Activated naive CD4-positive, alpha-beta T cell treated with anti-CD3 and anti-CD28 coated beads for 36 hours (primary cell): ENCODE data around the gene NEUROG2. TPM values are rescaled to one million over a fixed set of nuclear protein-coding genes. Genes with fewer than 3 reads are reported as not detected.

ENCODE experiments used
- CTCF ChIA-PET: fragments of 350-600 bp; sonication (Branson Sonifier 250); formaldehyde crosslinking; loops from one replicate; lab custom pipeline; 2021; ENCODE audit warnings: antibody characterized with exemption; lab: Charles Lee
- DNase-seq: peaks from one replicate; pipeline ENCODE4 v3.0.0-alpha.2; 2020
- H3K27ac Mint-ChIP-seq: one replicate; pipeline ENCODE4 v1.8.0; 2021; ENCODE audit warnings: mild to moderate bottlenecking, mixed read lengths
- H3K27me3 Mint-ChIP-seq: one replicate; pipeline ENCODE4 v1.8.0; 2021; ENCODE audit warnings: low read depth, mixed read lengths
- H3K36me3 Mint-ChIP-seq: one replicate; pipeline ENCODE4 v1.8.0; 2021; ENCODE audit warnings: low read depth, mixed read lengths
- H3K4me1 Mint-ChIP-seq: one replicate; pipeline ENCODE4 v1.8.0; 2021; ENCODE audit warnings: low read depth, mixed read lengths
- H3K4me3 Mint-ChIP-seq: one replicate; pipeline ENCODE4 v1.8.0; 2021; ENCODE audit warnings: mild to moderate bottlenecking, moderate library complexity, mixed read lengths
- H3K9me3 Mint-ChIP-seq: one replicate; pipeline ENCODE4 v1.8.0; 2021; ENCODE audit warnings: mixed read lengths
- intact Hi-C: fragments of 100-400 bp; cut with micrococcal nuclease; formaldehyde crosslinking; loops from one replicate; pipeline ENCODE4 v1.15.1; 2023
- total RNA-seq, 2 experiments: library from RNA; stranded (reverse); gene quantifications; one replicate each; pipeline ENCODE4 v1.2.3, GENCODE V29; 2021

Gene NEUROG2
- total RNA-seq, 2 experiments from 2014 or later = 0.14 TPM; not detected in 1

DNA sequence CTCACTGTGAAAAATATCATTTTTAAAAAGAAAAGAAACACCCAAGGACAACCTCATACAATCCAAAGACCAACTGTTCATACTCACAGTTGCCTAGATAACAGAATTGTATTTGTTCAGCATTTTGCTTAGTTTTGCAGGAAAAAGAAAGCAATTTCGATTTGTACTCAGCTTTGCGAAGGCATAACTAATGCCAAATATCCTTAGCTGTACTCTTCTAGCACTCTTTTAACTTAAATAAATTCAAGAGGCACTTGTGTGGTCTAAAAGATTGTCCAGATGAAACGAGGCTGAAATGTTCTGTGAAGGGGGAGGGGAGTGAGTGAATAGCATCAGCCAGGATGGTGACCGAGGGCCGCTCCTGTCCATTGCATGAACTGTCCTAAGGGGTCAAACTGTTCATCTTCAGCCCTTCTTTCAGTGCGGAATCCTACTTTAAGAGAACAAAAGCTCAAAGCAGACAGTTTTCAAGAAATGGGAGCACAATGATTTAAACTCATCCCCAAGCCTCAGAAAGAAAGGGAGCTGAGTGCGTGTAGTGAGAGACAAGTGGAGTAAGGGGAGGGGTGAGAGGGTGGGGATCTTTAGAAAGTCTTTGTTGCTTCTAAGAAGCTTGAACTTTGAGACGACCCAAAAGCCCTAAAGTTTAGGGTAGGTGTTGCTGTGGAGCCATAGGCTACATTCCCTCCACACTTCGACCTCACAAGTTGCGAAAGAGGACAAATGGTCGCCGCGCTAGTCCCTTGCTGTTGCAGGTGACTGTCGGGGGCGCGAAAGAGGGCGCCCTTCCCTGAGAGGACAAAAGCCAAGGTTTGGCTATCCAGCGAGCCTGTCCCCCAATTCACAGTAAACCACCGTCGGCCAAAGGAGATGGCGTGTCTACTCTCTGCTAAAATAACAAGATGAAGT is 4.0 kb upstream of the NEUROG2 start:
- Mint-ChIP-seq H3K9me3 (no peaks in the 10 kb centered on the region), H3K36me3 (peaks cover 2% of the 10 kb centered on the region), H3K4me1 (peaks cover 48% of the 10 kb centered on the region), H3K27me3 (peaks cover 77% of the 10 kb centered on the region), H3K27ac (no peak overlapping the region), H3K4me3 (no peak overlapping the region)
- intact Hi-C loops = loop anchor here (5.0 kb wide), 1 partner anchor 242 kb away; no protein-coding TSS in a partner anchor
- peak; percentile 13 for DNase-seq
- CTCF ChIA-PET = interaction anchor here (1.1 to 1.7 kb wide), 2 partner anchors 10 to 254 kb away, joined by 4 read pairs; no protein-coding TSS in a partner anchor

DNA sequence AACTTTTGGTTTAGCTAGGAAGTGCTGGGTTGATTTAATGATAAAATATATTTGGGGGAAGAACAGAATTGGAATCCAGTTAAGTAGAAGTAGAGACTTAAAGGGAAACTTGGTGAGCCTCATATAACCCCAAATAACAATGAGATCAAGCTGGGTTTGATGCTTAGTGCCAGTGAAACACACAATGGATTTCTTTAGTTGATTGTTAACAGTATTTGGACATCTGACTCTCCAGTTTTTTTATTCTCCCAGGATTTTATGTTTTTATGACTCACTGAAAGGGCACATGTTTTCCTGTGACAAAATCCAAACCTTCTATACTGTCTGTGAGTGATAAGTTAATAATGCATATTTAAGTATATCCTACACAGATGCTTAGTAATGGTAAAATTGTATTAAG is 2.7 kb upstream of the NEUROG2 start:
- no peak overlapping the region for H3K27ac Mint-ChIP-seq
- H3K36me3 Mint-ChIP-seq = peaks cover 2% of the 10 kb centered on the region
- DNase-seq = no peak
- intact Hi-C loops = loop anchor here (1.0 kb wide), 2 partner anchors 287 to 319 kb away; partner anchors contain the start of gene AP1AR
- no peaks in the 10 kb centered on the region for H3K9me3 Mint-ChIP-seq
- CTCF ChIA-PET = interaction anchor here (1.3 to 1.4 kb wide), 3 partner anchors 10 to 419 kb away, joined by 3 to 5 read pairs (median 4); no protein-coding TSS in a partner anchor
- no peak overlapping the region for H3K4me3 Mint-ChIP-seq
- peaks cover 51% of the 10 kb centered on the region for H3K4me1 Mint-ChIP-seq
- H3K27me3 Mint-ChIP-seq = peaks cover 83% of the 10 kb centered on the region

DNA sequence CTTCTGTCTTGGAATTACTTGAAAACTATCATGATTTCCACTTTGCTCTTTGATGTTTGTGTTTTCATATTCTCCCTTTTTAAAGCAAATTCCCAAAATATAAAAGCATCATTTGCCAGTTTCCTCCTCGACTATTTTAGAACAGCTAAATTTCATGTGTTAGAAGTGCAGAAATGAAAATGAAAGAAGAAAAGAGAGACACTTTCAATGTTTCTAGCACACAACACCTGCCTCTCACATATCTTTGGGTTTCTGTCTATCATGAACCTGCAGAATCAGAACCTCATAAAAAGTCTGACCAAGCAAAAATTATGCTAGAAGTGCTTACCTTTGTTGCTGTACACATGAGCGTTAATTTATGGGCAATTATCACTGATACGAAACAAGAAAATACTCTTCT is 1.9 kb upstream of the NEUROG2 start:
- Mint-ChIP-seq H3K36me3 (peaks cover 2% of the 10 kb centered on the region), H3K4me1 (peaks cover 47% of the 10 kb centered on the region)
- CTCF ChIA-PET = interaction anchor here (1.3 to 1.8 kb wide), 4 partner anchors 9 to 418 kb away, joined by 3 to 5 read pairs (median 4); no protein-coding TSS in a partner anchor

GRCh38 chr4:112517067-112517634 is 1.2 kb upstream of the NEUROG2 start:
- intact Hi-C loops = no loop called here
- Mint-ChIP-seq H3K27ac (no peak overlapping the region), H3K9me3 (no peaks in the 10 kb centered on the region), H3K27me3 (peaks cover 87% of the 10 kb centered on the region), H3K36me3 (peaks cover 2% of the 10 kb centered on the region), H3K4me1 (peaks cover 44% of the 10 kb centered on the region), H3K4me3 (peak overlapping the region; percentile 55)
- DNase-seq = peak; percentile 57
- CTCF ChIA-PET = interaction anchor here (0.8 to 1.8 kb wide), 4 partner anchors 10 to 221 kb away, joined by 3 to 5 read pairs (median 4); no protein-coding TSS in a partner anchor

More for the DNA sequence above, 1.9 kb upstream of the NEUROG2 start:
- no peak overlapping the region for H3K27ac Mint-ChIP-seq
- peak overlapping the region; percentile 55 for H3K4me3 Mint-ChIP-seq
- peaks cover 82% of the 10 kb centered on the region for H3K27me3 Mint-ChIP-seq
- no peak for DNase-seq
- intact Hi-C loops = loop anchor here (1.0 kb wide), 2 partner anchors 287 to 319 kb away; partner anchors contain the start of gene AP1AR
- no peaks in the 10 kb centered on the region for H3K9me3 Mint-ChIP-seq

- H3K4me1 Mint-ChIP-seq = peaks cover 40% of the 10 kb centered on the region
- H3K36me3 Mint-ChIP-seq = peaks cover 2% of the 10 kb centered on the region
- H3K27me3 Mint-ChIP-seq = peaks cover 87% of the 10 kb centered on the region
- CTCF ChIA-PET = interaction anchor here (0.6 to 1.8 kb wide), 4 partner anchors 10 to 327 kb away, joined by 3 to 5 read pairs (median 4); no protein-coding TSS in a partner anchor
- intact Hi-C loops = no loop called here
- H3K4me3 Mint-ChIP-seq = peak overlapping the region; percentile 96
- no peak overlapping the region for H3K27ac Mint-ChIP-seq
- H3K9me3 Mint-ChIP-seq = no peaks in the 10 kb centered on the region
- DNase-seq = peak; percentile 10
These were observed 589 bp upstream of the NEUROG2 start for GRCh38 chr4:112516471-112517066.

- Mint-ChIP-seq H3K4me1 (peaks cover 38% of the 10 kb centered on the region), H3K27ac (no peak overlapping the region)
These were observed 548 bp downstream of the NEUROG2 start for GRCh38 chr4:112515198-112516065.

GRCh38 chr4:112514647-112515197 is 1.3 kb downstream of the NEUROG2 start:
- CTCF ChIA-PET = interaction anchor here (1.0 to 1.1 kb wide), 2 partner anchors 187 to 415 kb away, joined by 3 read pairs; no protein-coding TSS in a partner anchor
- no peaks in the 10 kb centered on the region for H3K9me3 Mint-ChIP-seq
- peak overlapping the region; percentile 96 for H3K4me3 Mint-ChIP-seq
- no peaks in the 10 kb centered on the region for H3K36me3 Mint-ChIP-seq
- peaks cover 81% of the 10 kb centered on the region for H3K27me3 Mint-ChIP-seq
- H3K27ac Mint-ChIP-seq = no peak overlapping the region
- H3K4me1 Mint-ChIP-seq = peaks cover 37% of the 10 kb centered on the region
- intact Hi-C loops = loop anchor here (1.0 to 5.0 kb wide), 5 partner anchors 9 to 1892 kb away; partner anchors contain the start of genes AP1AR, PITX2 and TIFA
- DNase-seq = peak; percentile 25

More at GRCh38 chr4:112515198-112516065, 548 bp downstream of the NEUROG2 start:
- no peaks in the 10 kb centered on the region for H3K9me3 Mint-ChIP-seq
- CTCF ChIA-PET = interaction anchor here (0.7 to 1.3 kb wide), 5 partner anchors 170 to 415 kb away, joined by 3 read pairs; no protein-coding TSS in a partner anchor
- peak overlapping the region; percentile 96 for H3K4me3 Mint-ChIP-seq
- DNase-seq = peak; percentile 66
- peaks cover 83% of the 10 kb centered on the region for H3K27me3 Mint-ChIP-seq
- H3K36me3 Mint-ChIP-seq = no peaks in the 10 kb centered on the region
- intact Hi-C loops = loop anchor here (1.0 to 2.0 kb wide), 4 partner anchors 8 to 317 kb away; partner anchors contain the start of genes AP1AR and TIFA

GRCh38 chr4:112513971-112514646 is 1.9 kb downstream of the NEUROG2 start:
- Mint-ChIP-seq H3K9me3 (no peaks in the 10 kb centered on the region), H3K36me3 (no peaks in the 10 kb centered on the region), H3K27me3 (peaks cover 83% of the 10 kb centered on the region), H3K4me3 (peak overlapping the region; percentile 96), H3K4me1 (peaks cover 43% of the 10 kb centered on the region), H3K27ac (no peak overlapping the region)
- CTCF ChIA-PET = no interaction called here
- intact Hi-C loops = loop anchor here (2.0 to 5.0 kb wide), 4 partner anchors 229 to 1892 kb away; partner anchors contain the start of genes AP1AR, PITX2 and TIFA
- peak; percentile 10 for DNase-seq

DNA sequence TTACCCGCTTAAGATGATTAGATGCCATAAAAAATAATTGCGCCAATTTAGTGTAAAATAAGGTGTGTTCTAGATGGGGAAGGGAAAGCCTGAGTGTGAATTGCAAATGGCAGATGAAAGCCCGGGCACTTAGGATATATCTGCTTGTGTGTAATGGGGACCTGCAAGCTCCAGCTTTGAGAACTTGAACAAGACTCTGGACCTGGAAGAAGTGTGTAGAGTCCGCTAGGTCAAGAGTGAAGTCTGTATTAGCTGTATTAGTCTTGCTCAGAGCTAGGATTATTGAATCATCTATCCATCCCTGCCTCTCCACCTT is 4.2 kb downstream of the NEUROG2 start:
- Mint-ChIP-seq H3K4me3 (no peak overlapping the region), H3K36me3 (no peaks in the 10 kb centered on the region), H3K27ac (no peak overlapping the region), H3K4me1 (peaks cover 34% of the 10 kb centered on the region), H3K27me3 (peaks cover 78% of the 10 kb centered on the region), H3K9me3 (no peaks in the 10 kb centered on the region)
- CTCF ChIA-PET = interaction anchor here (0.6 to 1.4 kb wide), 3 partner anchors 10 to 1890 kb away, joined by 3 read pairs; no protein-coding TSS in a partner anchor
- DNase-seq = no peak
- intact Hi-C loops = loop anchor here (5.0 kb wide), 1 partner anchor 1889 kb away; the partner anchor contains the start of gene PITX2

- Mint-ChIP-seq H3K36me3 (no peaks in the 10 kb centered on the region), H3K27me3 (peaks cover 76% of the 10 kb centered on the region), H3K4me3 (peak overlapping the region; percentile 25), H3K4me1 (peaks cover 33% of the 10 kb centered on the region), H3K27ac (no peak overlapping the region), H3K9me3 (no peaks in the 10 kb centered on the region)
- intact Hi-C loops = loop anchor here (5.0 kb wide), 1 partner anchor 1889 kb away; the partner anchor contains the start of gene PITX2
- peak; percentile 19 for DNase-seq
- CTCF ChIA-PET = interaction anchor here (0.6 to 1.4 kb wide), 6 partner anchors 10 to 583 kb away, joined by 3 to 4 read pairs (median 3); no protein-coding TSS in a partner anchor
These were observed 4.7 kb downstream of the NEUROG2 start for GRCh38 chr4:112511093-112511802.
